SHP77 treated with DMSO at 0.1 percent for 48 hours (cell line): ENCODE data around the gene GANAB.
"Not testable (repeated sequence)": the region's sequence is repeated elsewhere in the genome, so short reads cannot be mapped to it uniquely, and the experiment has no call there.

ENCODE experiments used
- DNase-seq: peaks from one replicate; lab custom pipeline; 2025; lab: John Stamatoyannopoulos, UW

Gene GANAB

DNA sequence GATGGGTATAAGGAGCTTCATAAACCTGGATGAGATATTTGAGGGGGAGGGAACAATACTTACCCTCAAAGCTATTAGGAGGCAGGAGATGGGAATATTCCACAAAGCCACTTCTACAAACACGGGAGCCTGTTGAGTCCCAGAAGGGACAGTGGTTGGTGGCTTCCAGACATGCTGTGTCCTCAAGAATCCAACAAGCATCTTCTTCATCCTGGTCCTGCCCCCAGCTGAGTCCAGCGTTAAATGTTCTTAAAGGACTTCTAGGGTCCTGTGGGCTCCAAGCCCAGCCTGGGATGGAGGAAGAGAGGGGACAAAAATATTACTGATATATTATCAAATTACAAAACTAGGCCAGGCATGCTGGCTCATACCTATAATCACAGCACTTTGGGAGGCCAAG is 21.0 kb upstream of the GANAB start:
- DNase-seq: no peak

- DNase-seq: no peak
Observed at GRCh38 chr11:62666259-62666926, 20.0 kb upstream of the GANAB start.

DNA sequence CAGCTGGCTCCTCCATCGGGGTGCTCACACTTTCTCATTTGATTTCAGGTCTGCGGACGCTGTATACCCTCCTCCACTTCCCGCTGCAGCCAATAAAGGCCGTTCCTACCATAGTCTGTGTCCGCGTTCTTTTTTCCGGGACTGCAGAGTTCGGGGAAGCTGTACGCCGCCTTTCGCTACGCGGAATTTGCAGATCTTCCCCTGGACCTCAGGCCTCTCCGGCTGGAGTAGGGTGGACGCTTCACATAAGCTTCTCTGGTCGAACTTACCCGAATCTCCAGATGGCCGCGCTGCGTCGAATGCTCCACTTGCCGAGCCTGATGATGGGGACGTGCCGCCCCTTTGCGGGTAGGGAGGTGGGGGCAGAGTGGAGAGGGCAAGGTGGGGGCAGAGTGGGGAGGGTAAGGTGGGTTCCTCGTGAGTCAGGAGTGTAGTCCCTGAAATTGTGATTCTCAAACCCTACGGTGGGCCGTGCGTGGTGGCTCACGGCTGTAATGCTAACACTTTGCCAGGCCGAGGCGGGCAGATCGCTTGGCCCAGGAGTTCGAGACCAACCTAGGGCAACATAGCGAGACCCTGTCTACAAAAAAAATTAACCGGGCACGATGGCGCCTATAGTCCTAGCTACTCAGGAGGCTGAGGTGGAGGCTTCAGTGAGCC is 19.3 kb upstream of the GANAB start:
- no peak for DNase-seq

DNA sequence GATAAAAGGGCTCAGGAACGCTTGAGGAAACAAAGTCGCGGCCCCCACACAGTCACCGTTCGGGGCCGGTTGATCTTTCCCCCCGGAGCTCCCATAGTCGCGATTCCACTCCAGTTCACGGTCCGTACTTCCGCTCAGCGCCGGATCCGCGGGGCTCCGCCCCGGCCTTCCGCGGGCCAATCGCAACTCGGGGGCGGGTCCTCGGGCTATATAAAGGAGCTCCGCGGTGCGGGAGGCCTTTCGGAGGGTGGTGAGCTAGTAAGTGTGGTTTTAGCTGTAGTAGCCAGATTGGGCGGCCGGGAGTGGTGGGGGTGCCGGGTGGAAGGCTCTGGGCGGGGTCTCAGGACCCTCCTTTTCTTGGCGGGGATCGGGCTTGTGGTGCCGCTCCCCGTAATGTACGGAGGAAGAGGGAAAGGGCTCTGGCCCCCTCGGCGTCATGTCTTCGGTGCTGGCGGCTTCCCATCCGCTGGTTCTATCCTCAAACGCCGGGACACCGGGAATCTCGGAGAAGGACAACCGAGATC is 18.7 kb upstream of the GANAB start, which contains the start of the genes C11orf98 and CSKMT:
C11orf98 (minus strand) TSS at position 136 of the 524 bp plus-strand sequence; CDS start at position 95, 41 bp downstream.
CSKMT (plus strand) TSS at position 238 of the 524 bp plus-strand sequence. CDS start 568 bp downstream, outside the sequence.
- DNase-seq: peak; percentile 69

DNA sequence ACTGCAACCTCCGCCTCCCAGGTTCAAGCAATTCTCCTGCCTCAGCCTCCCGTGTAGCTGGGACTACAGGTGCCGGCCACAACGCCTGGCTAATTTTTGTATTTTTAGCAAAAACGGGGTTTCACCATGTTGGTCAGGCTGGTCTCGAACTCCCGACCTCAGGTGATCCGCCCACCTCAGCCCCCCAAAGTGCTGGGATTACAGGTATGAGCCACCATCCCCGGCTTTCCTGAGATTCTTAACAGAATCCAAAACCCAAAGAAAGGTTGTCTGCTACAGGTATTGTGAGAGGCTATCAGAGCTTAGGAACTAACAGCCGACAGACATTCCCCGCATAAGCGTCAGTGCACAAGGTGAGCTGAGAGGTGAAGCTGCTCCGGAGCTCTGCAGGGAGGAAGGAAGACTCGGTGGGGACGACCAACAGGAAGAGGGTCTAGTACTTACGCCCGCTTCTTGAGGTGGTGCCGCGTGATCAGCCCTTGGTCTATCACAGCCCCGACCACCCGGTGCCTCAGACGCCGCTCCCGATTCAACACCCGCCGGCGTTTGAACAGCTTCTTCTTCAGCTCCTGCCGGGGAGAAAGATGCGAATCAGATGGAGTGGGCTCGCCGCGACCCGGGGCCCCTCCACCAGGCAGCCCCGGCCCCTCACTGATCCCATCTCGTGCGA is 18.1 kb upstream of the GANAB start:
- no peak for DNase-seq

- no peak for DNase-seq
Observed at GRCh38 chr11:62656796-62657429, 10.5 kb upstream of the GANAB start.

- DNase-seq: no peak
Observed at GRCh38 chr11:62654297-62654696, 7.9 kb upstream of the GANAB start.

DNA sequence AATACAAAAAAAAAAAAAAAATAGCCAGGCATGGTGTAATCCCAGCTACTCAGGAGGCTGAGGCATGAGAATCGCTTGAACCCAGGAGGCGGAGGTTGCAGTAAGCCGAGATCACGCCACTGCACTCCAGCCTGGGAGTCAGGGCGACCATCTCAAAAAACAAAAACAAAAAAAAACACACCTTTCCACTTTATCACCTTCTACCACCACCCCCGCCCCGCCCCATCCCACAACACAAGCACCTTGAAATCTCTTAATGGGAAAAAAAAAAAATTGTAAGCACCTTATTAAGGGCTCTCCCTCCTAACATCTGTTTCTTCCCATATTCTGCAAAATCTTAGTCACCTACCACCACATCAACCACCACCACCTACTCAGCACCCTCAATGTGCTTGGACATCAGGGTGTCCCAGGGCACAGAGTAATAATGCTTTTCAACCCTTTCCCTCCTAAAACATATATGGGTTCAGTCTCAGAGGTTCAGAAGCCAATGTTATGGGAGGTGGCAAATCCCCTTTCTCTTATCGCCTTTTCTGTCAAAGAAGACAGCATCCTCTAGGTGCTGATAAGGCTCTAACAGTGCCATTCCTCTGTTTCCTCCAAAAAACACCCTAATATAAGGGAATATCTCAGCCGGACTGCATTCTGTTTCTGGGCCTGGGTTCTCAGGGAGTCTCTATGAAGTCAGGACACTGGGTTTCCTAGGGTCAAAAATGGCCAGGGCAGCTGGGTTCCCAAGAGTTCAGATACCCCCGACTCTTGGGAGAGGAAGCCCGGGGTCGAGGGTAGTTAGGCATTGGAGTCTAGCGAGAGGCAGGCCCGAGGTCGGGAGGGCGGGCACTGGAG is 6.0 kb upstream of the GANAB start:
- no peak for DNase-seq

- not testable (repeated sequence) for DNase-seq
Observed at GRCh38 chr11:62650283-62650682, 3.9 kb upstream of the GANAB start.

GRCh38 chr11:62649486-62649885 is 3.1 kb upstream of the GANAB start:
- DNase-seq: no peak

- no peak for DNase-seq
Observed at GRCh38 chr11:62648967-62649364, 2.6 kb upstream of the GANAB start.

DNA sequence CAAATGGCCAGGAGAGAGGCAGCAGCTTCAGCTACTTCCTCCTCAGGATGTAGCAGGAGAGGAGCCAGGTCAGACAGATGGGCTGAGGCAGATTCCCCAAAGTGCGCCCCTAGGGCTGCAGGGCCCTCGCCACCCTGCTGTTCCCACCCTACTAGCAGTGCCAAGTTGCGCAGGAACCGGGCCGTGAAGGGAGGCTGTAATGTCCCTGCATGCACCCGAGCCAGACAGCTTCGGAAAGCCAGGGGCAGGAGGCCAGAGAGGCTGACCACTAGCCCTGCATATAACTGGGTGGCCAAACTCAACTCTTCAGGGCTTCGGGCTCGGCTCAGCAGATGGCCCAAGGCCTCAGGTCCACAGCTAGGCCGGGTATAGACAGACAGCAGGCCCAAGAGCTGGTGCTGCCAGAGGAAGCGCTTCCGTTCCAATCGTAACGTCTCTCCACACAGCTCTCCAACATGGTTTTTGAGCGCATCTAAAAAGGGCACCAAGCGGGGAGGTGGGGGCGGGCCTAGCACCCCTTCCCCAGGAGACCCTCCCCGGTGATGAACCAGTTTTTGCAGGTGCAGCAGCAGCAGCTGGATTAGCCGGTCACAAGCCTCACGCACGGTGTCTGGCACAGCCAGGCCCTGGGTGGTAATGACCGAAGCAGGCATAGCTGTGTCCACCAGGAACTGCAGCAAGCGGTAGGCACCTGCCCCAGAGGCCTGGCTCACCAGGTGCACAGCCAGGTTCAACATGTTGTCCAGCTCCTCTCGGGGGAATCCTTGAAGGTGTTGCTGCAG is 2.0 kb upstream of the GANAB start:
- no peak for DNase-seq

- no peak for DNase-seq
Observed at GRCh38 chr11:62647609-62648005, 1.2 kb upstream of the GANAB start.

DNA sequence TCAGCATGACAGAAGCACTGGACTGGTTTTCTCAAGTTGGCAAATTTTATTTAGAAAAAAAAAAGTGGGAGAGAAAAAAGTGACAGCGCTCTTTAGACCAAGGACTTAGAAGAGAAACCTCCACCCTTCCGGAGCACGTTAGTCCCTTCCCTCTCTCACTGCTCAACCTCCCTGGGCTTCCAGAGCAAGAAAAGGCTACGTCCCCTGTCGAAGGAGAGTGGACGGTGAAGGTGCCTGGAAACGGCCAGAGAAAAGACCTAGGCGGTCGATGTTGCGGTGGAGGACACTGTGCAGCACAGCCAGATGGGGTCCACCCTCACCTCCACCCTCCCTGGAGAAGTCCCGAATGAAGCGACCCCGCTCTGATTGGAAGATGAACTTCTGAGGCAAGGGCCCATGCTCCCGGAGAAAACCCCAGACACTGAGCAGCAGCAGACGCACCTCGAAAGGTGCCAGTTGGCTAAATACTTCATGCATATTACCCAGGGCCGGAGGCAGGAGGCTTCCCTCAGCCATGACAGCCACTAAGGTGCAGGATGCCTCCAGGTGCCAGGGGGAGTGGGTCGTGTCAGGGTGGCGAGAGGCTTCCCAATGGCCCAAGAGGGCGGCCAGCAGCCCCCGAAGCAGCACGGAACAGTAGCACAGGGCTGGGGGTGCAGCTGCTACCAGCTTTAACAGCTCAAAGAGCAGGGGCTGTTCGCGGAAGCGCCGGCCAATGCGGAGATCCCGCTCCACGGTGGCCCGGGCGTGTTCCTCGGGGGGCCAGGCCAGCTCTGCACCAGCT is 604 bp upstream of the GANAB start:
- no peak for DNase-seq

DNA sequence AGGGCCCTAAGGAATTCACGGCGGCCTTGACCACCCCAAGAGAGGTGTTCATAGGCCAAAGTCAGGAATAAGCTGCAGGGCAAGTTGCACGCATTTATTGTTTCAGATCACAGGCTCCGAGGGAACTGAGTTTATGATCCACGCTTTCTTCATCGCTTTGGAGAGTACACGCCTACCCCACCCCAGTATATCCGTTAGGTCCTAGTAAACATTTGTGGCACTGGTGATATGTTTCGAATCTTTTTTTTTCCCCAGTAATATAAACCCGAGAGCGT is 805 bp downstream of the GANAB start:
- DNase-seq: no peak

DNA sequence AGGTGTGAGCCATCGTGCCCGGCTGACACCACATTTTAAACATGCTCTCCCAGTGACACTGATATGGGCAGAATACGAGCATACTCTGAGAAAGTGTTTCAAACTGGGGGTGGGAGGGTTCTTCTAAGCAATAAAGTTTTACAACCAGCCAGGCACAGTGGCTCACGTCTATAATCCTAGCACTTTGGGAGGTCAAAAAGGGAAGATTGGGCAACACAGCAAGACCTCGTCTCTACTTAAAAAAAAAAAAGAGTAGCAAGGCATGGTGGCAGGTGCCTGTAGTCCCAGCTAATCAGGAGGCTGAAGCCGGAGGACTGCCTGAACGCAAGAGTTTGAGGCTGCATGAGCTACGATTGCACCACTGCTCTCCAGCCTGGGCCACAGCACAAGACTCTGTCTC is 2.2 kb downstream of the GANAB start:
- DNase-seq: no peak

DNA sequence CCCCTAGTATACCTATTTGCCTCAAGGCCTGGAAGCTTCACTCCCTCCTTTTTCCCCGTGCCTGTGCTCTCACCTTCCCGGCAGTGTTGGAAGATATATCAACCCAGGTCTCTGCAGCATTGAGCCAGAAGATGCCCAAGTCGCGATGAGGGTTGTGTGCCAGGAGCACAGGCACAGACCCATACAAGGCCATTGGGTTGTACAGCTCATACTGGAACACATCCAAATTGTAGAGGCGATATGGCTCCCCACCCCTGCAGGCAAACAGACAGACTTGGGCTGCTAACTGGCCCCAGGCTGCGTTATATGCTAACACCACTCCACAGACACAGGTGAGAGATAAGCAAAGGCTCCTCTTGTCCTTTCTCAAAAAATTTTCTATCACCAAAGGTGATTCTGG is 13.9 kb downstream of the GANAB start:
- DNase-seq: no peak

DNA sequence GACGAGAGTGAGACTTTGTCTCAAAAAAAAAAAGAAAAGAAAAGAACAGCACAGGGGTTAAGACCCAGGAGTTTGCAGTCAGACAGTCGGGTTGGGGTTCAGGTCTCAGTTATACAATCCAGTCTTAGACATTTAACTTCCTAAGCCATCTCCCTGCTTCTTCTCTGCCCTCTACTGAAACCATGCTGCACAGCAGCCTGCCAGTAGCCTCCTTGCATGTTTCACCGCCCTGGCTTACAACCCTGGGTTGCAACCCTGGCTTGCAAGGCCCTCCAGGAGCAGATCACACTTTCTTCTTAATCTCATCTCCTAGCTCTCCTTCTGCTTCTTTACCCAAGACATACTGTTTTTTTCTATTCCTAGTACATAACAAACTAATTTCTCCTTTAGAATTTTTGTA is 18.7 kb downstream of the GANAB start:
- DNase-seq: no peak

DNA sequence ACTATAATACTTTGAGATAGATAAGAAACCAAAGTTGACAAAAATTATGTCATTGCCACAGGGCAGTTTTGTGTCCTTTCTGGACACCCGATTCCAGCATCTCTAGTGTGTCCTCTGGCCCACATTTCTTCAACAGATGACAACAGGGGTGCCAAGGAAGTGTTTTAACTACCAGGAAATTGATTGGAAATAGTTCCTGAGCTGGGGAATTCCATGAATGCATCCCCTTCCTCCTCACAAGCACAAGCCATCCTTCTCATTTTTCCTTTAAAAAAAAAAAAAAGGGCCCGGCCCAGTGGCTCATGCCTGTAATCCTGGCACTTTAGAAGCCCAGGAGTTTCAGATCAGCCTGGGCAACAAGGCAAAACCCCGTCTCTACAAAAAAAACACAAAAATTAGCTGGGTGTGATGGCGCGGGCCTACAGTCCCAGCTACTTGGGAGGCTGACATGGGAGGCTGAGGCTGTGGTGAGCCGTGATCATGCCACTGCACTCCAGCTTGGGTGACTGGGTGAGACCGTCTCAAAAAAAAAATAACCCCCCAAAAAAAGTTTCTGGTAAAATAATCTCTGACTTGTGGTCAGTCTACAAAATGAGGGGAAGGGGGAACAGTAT is 23.8 kb downstream of the GANAB start:
- no peak for DNase-seq
